ENCODE results near the gene SLC11A1. TPM values are rescaled to one million over a fixed set of nuclear protein-coding genes. Genes with fewer than 3 reads are reported as not detected.

The SLC11A1 gene
- total and polyA plus RNA-seq, 2 experiments from 2014 or later = 0.60 to 0.74 TPM

GRCh38 chr2:218371983-218372350 is 10.1 kb upstream of the SLC11A1 start:
- Histone ChIP-seq H4K20me1 (ENCODE audit: insufficient read depth, poor library complexity, severe bottlenecking) (no peaks in the 10 kb centered on the region), H3K4me3 (no peak overlapping the region), H3K27me3 (no peaks in the 10 kb centered on the region), H3K36me3 (replicated peaks; ENCODE audit: insufficient read depth, low read depth) (no peaks in the 10 kb centered on the region), H3K79me2 (no peaks in the 10 kb centered on the region), H3K4me1 (ENCODE audit: insufficient read depth) (no peaks in the 10 kb centered on the region), H3K9me2 (replicated peaks; ENCODE audit: insufficient read depth) (no peaks in the 10 kb centered on the region), H3K4me2 (no peak overlapping the region), H3K27ac (no peak overlapping the region), H3K9me3 (ENCODE audit: low read depth) (no peaks in the 10 kb centered on the region), H2AFZ (no peak overlapping the region)
- no peak for TF ChIP-seq EZH2phosphoT487 (IDR thresholded peaks at IDR 0.05; ENCODE audit: low read depth, severe bottlenecking, unreplicated experiment)
- TF ChIP-seq EZH2 (IDR thresholded peaks at IDR 0.05; ENCODE audit: borderline replicate concordance) = no peak
- TF ChIP-seq CTCF (IDR thresholded peaks at IDR 0.05; ENCODE audit: poor library complexity) = no peak
- no peak for DNase-seq (ENCODE audit: low spot score)

DNA sequence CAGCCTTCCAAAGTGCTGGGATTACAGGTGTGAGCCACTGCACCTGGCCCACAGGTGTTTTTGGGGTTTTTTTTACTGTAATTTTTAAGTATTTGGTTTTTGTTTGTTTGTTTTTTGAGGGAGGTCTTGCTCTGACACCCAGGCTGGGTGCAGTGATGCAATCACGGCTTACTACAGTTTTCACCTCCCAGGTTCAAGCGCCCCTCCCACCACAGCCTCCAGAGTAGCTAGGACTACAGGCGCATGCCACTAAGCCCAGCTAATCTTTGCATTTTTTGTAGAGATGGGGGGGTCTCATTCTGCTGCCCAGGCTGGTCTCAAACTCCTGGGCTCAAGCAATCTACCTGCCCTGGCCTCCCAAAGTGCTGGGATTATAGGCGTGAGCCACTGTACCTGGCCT is 7.3 kb upstream of the SLC11A1 start:
- Histone ChIP-seq H3K27me3 (no peaks in the 10 kb centered on the region), H3K36me3 (replicated peaks; ENCODE audit: insufficient read depth, low read depth) (no peaks in the 10 kb centered on the region), H3K9me2 (replicated peaks; ENCODE audit: insufficient read depth) (no peaks in the 10 kb centered on the region), H3K4me1 (ENCODE audit: insufficient read depth) (no peaks in the 10 kb centered on the region), H3K27ac (peak overlapping the region; percentile 35), H3K4me2 (no peak overlapping the region), H2AFZ (no peak overlapping the region), H3K79me2 (no peaks in the 10 kb centered on the region), H3K4me3 (no peak overlapping the region), H3K9me3 (ENCODE audit: low read depth) (no peaks in the 10 kb centered on the region), H4K20me1 (ENCODE audit: insufficient read depth, poor library complexity, severe bottlenecking) (no peaks in the 10 kb centered on the region)
- no peak for DNase-seq (ENCODE audit: low spot score)
- TF ChIP-seq EZH2phosphoT487 (IDR thresholded peaks at IDR 0.05; ENCODE audit: low read depth, severe bottlenecking, unreplicated experiment) = no peak
- TF ChIP-seq CTCF (IDR thresholded peaks at IDR 0.05; ENCODE audit: poor library complexity) = no peak
- TF ChIP-seq EZH2 (IDR thresholded peaks at IDR 0.05; ENCODE audit: borderline replicate concordance) = no peak
- 67% methylated on average over 4 of the region's 4 CpGs for WGBS (ENCODE audit: low lambda C conversion rate, missing lambda C conversion rate)

GRCh38 chr2:218375212-218375611 is 6.9 kb upstream of the SLC11A1 start:
- peak; percentile 49 for DNase-seq (ENCODE audit: low spot score)
- Histone ChIP-seq H3K4me2 (no peak overlapping the region), H3K27me3 (no peaks in the 10 kb centered on the region), H3K4me3 (no peak overlapping the region), H3K9me2 (replicated peaks; ENCODE audit: insufficient read depth) (no peaks in the 10 kb centered on the region), H3K4me1 (ENCODE audit: insufficient read depth) (no peaks in the 10 kb centered on the region), H3K79me2 (no peaks in the 10 kb centered on the region), H3K9me3 (ENCODE audit: low read depth) (no peaks in the 10 kb centered on the region), H2AFZ (no peak overlapping the region), H4K20me1 (ENCODE audit: insufficient read depth, poor library complexity, severe bottlenecking) (no peaks in the 10 kb centered on the region), H3K36me3 (replicated peaks; ENCODE audit: insufficient read depth, low read depth) (no peaks in the 10 kb centered on the region), H3K27ac (peak overlapping the region; percentile 35)
- 43% methylated on average over 2 of the region's 2 CpGs for WGBS (ENCODE audit: low lambda C conversion rate, missing lambda C conversion rate)
- no peak for TF ChIP-seq EZH2phosphoT487 (IDR thresholded peaks at IDR 0.05; ENCODE audit: low read depth, severe bottlenecking, unreplicated experiment)

DNA sequence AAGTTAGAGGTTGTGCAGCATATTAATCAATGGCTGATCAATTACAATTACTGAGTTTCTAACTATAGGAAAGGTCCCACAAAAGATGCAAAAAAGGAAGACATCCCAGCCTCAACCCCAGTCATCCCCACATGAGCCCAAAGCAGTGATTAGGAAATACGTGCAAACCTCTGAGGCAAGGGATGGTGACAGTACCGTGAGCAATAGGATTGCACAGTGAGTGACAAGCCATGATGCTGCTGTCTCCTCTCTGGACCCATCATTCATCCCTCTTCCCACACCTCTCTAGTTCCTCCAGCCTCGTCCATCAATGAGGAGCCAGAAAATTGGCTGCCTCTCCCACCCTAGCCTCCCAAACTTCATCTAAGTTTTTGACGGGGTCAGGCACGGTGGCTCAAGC is 4.0 kb upstream of the SLC11A1 start:
- no peaks in the 10 kb centered on the region for H3K9me2 ChIP-seq (replicated peaks; ENCODE audit: insufficient read depth)
- no peak overlapping the region for H2AFZ ChIP-seq
- H3K4me2 ChIP-seq = no peak overlapping the region
- WGBS (ENCODE audit: low lambda C conversion rate, missing lambda C conversion rate) = 86% methylated on average over 5 of the region's 5 CpGs
- no peaks in the 10 kb centered on the region for H3K4me1 ChIP-seq (ENCODE audit: insufficient read depth)
- DNase-seq (ENCODE audit: low spot score) = no peak
- H3K79me2 ChIP-seq = no peaks in the 10 kb centered on the region
- no peak overlapping the region for H3K27ac ChIP-seq
- no peaks in the 10 kb centered on the region for H3K36me3 ChIP-seq (replicated peaks; ENCODE audit: insufficient read depth, low read depth)
- no peak for TF ChIP-seq EZH2 (IDR thresholded peaks at IDR 0.05; ENCODE audit: borderline replicate concordance)
- TF ChIP-seq EZH2phosphoT487 (IDR thresholded peaks at IDR 0.05; ENCODE audit: low read depth, severe bottlenecking, unreplicated experiment) = no peak
- TF ChIP-seq CTCF (IDR thresholded peaks at IDR 0.05; ENCODE audit: poor library complexity) = no peak
- no peak overlapping the region for H3K4me3 ChIP-seq
- no peaks in the 10 kb centered on the region for H4K20me1 ChIP-seq (ENCODE audit: insufficient read depth, poor library complexity, severe bottlenecking)
- no peaks in the 10 kb centered on the region for H3K9me3 ChIP-seq (ENCODE audit: low read depth)
- H3K27me3 ChIP-seq = no peaks in the 10 kb centered on the region
